HUDEP-2 (cell line): ENCODE data around the gene NBEA.

Source experiments
- DNase-seq, 76 experiments: peaks; one replicate each; lab custom pipeline; 2025; ENCODE audit not compliant: unreplicated experiment in 76 of 76; lab: John Stamatoyannopoulos, UW

The NBEA gene

GRCh38 chr13:35557475-35557874 lies 615.4 kb downstream of the NBEA start:
- no peak for DNase-seq

GRCh38 chr13:35561540-35561939 lies 619.5 kb downstream of the NBEA start:
- no peak for DNase-seq

- no peak for DNase-seq
Measured at GRCh38 chr13:35565273-35565672, 623.2 kb downstream of the NBEA start.

- no peak for DNase-seq
Measured at GRCh38 chr13:35566340-35566739, 624.3 kb downstream of the NBEA start.

GRCh38 chr13:35567406-35567980 lies 625.4 kb downstream of the NBEA start:
- DNase-seq = no peak

- no peak for DNase-seq
Measured at GRCh38 chr13:35573639-35574038, 631.6 kb downstream of the NBEA start.

- no peak for DNase-seq
Measured at GRCh38 chr13:35592457-35592856, 650.4 kb downstream of the NBEA start.

- no peak for DNase-seq
Measured at GRCh38 chr13:35593651-35594050, 651.6 kb downstream of the NBEA start.

GRCh38 chr13:35594096-35594495 lies 652.0 kb downstream of the NBEA start:
- DNase-seq = no peak

GRCh38 chr13:35595181-35595580 lies 653.1 kb downstream of the NBEA start:
- no peak for DNase-seq

GRCh38 chr13:35596321-35597030 lies 654.4 kb downstream of the NBEA start:
- no peak for DNase-seq

GRCh38 chr13:35597451-35597850 lies 655.4 kb downstream of the NBEA start:
- DNase-seq = no peak

- DNase-seq = no peak
Measured at GRCh38 chr13:35598233-35598632, 656.2 kb downstream of the NBEA start.

GRCh38 chr13:35598790-35599369 lies 656.8 kb downstream of the NBEA start:
- DNase-seq = no peak

- no peak for DNase-seq
Measured at GRCh38 chr13:35599384-35599783, 657.3 kb downstream of the NBEA start.

GRCh38 chr13:35600137-35600536 lies 658.1 kb downstream of the NBEA start:
- no peak for DNase-seq

- no peak for DNase-seq
Measured at GRCh38 chr13:35603593-35604285, 661.7 kb downstream of the NBEA start.

- no peak for DNase-seq
Measured at GRCh38 chr13:35614666-35615065, 672.6 kb downstream of the NBEA start.

- DNase-seq = no peak
Measured at GRCh38 chr13:35617420-35617819, 675.4 kb downstream of the NBEA start.

GRCh38 chr13:35618565-35619083 lies 676.6 kb downstream of the NBEA start:
- DNase-seq = no peak

- DNase-seq = no peak
Measured at GRCh38 chr13:35621989-35622388, 679.9 kb downstream of the NBEA start.
